ENCODE results near the gene VEZF1.
A peak's percentile ranks its signal among the peaks of the same experiment; 100 is the strongest.

The VEZF1 gene

DNA sequence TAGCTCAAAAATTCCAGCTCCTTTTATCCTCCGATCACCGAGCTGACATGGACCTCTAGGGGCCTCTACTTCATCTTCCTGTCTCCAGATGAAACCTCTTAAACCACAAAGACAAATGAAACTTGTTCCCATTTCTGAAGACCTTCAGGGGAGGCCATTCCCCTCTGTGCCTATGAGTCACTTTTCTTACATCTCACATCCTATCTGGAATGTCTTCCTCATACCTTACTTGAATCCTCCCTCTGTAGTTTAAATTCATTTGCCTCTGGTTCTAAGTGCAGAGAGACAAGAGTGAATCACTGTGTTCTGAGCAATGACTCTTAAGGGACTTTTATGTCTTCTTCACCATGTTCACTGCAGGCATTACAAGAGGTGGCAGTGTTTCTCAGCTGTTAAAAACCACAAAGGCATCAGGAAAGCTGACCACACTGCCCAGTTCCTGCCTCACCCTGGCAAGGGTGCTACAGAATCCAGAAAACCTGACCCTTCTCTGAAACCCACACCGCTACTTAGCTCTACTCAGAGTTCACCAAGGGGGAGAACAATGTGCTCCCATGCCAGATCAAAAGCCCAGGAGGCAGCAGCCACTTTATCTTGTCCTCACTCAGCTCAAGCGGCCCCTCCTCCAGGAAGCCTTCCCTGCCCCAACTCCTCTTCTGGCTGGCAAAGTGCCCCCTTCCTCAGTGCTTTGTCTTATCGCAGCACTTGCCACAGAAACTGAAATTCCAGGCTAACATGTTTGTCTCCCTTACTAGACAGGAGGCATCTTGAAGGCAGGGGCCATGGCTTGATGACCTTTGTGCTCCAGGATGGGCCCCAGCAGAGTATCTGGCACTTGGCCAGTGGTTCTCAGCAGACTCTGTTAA is 39.3 kb downstream of the VEZF1 start:
- DNase-seq = peak; percentile 40

DNA sequence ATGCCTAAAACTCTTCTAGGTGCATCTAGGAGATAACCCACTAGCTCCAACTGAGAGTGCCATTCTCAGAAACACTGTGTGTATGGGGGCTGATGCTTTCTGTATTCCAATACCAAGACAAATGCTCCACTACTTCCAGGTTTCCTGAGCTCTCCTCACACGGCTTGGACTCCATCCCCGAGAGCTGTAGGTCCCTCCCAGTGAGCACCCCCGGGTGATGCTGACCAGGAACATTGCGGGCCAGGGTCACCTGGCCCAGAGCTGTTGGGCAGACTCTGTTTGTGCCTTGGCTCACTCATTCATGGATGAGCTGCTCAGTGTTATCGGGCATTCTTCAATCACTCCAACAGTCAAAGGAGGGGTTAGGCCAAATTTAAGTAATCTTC is 39.9 kb downstream of the VEZF1 start:
- DNase-seq = no peak

DNA sequence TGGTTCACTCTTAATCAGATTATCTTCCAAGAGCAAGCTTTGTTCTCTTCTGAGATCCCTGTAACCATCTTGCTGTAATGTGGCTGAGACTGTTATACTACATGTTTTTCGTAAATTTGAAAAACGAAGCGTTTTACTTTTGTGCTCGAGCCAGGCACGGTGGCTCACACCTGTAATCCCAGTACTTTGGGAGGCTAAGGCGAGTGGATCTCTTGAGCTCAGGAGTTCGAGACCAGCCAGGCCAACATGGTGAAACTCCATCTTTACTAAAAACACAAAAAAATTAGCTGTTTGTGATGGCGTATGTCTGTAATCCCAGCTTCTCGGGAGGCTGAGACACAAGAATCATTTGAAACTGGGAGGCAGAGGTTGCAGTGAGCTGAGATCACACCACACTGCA is 40.7 kb downstream of the VEZF1 start:
- DNase-seq = no peak

DNA sequence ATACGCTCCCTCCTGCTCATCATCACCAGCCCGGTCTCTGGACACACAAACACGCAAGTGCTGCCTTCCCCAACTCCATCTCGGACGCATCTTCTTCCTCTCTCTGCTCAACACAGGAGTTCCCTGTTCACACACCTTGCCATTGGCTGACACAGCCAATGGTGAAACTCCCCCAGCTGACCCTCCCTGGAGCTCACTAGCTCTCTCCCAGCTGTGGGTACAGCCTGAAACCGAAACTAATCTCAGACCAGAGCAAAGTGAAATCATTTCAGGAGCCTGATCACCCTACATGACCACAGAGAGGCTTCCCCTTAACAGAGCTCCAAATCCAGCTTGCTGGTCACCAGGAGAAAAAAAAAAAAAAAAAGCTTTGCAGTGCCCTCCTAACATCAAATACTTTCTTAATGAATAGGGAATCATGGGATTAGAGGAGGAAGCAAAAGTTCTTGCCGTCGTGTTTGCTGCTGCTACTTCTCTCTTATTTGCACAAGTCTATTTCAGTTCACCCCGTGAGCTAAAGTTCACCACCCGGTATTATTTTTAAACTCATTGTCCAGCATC is 41.2 kb downstream of the VEZF1 start:
- peak; percentile 12 for DNase-seq

GRCh38 chr17:57945996-57946797 is 41.9 kb downstream of the VEZF1 start:
- no peak for DNase-seq

DNA sequence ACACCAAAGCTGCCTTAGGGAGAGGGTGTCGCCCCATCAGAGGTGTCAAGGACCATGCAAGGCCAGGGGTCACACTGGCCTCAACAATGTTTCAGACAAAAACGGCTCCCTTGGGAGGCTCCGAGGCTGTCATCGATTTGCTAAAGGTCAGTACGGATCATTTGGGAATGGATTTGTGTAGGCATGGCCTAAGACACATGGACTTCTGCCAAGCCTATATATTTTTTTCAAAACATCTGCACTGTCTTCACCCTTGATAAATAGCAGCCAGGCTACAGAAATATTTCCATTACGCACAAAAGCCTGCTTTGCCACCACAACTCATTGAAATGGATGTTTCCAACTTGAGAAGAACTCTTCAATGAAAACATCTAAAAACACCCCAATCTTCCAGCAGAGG is 43.1 kb downstream of the VEZF1 start:
- no peak for DNase-seq

- no peak for DNase-seq
Measured at GRCh38 chr17:57943645-57944044, 44.4 kb downstream of the VEZF1 start.

DNA sequence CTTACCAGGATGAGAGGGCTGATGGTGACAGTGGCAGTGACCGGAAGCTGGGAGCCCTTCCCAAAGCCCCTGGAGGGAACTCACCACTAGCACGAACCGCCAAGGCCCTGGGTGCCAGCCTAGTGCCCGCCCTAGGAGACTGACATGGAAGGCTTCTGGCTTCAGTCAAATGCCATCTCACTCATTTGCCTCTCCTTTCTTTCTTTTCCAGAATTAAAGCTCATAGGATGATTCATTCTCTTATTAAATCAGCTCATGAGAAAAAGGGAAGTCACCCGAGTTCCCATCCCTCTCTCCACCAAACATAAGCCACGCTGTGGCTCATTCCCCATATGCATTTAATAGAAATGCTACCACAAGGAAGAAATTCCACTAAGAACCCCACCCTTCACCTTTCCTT is 44.9 kb downstream of the VEZF1 start:
- DNase-seq = no peak

DNA sequence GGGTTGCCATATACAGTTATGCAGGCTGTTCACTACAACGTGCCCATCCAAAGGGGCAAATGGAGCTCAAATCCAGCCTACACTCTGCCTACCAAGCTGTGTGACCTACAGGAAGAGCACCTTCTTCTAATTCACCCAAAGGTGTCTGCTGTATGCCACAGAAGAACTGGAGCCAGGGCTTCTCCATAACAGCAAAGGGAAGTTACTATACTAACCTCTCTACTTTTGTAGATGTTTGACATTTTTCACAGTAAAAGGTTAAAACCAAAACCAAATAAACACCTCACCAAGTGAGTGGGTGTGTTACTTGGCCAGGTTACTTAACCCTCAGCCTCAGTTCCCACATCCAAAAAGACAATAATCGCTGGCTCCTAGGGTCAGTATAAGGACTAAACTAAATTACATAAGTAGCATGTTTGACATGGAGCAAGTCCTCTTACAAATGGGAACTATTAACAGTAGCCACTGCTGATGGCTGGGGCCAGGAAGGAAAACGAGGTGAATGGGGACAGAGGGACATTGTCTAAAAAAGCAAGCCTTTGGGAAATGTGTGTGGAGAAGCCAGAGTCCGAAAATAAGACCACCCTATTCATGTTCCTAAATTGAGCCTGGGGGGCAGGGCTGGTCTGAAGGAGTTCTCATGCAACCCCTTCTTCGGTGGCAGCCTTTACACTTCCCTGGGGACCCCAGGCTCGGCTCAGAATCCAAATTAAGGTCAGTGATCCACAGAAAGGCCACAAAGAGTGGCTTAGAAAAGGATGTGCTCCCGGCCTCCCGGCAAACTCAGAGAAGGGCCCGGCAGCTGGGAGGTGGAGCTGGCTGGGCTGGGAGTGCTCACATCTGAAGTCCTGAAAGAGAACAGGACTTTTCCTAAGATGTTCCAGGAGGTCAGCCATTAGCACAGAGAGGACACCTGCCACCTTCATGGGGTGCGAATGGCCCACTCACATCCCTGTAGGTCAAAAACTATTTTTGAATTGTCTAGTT is 46.4 kb downstream of the VEZF1 start:
- no peak for DNase-seq

GRCh38 chr17:57940653-57941329 is 47.3 kb downstream of the VEZF1 start:
- DNase-seq = no peak

- no peak for DNase-seq
Measured at GRCh38 chr17:57940231-57940630, 47.8 kb downstream of the VEZF1 start.

DNA sequence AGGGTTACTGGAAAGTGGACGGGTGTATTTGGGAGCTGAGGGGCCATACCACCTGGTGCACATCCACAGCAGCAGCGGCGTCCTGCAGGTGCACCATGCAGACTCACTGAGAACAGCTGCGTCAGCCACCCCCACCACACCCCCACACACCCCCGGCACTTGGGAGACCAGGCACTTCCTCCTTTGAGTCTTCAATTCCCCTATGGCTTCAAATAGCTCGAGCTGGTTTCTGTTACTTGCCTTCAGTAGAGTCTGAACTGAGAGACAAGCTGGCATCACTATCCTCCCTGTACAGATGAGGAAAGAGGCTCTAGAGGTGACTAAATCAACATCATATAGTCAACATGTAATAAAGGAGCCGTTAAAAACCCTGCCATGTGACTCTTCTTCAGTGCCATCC is 48.3 kb downstream of the VEZF1 start:
- DNase-seq = peak; percentile 57

DNA sequence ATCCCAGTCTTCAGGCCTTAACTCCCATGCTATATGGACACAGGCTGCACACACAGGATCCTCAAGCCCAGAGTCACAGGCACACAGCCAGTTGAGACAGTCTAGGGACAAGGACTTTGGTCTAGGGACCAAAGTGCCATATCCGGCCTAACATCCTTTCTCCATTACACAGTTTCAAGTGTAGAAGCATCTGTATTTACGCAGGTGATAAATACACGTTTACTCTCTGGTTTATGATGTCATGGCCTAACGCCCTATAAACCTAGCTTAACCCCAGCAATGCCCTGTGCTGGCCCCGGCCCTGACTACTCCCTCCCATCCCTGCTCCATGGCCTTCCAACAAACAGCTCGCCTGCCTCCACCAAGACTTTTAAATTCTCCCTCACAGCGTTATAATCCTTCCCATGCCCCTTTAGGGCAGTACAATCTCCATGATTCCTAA is 50.0 kb downstream of the VEZF1 start:
- no peak for DNase-seq

DNA sequence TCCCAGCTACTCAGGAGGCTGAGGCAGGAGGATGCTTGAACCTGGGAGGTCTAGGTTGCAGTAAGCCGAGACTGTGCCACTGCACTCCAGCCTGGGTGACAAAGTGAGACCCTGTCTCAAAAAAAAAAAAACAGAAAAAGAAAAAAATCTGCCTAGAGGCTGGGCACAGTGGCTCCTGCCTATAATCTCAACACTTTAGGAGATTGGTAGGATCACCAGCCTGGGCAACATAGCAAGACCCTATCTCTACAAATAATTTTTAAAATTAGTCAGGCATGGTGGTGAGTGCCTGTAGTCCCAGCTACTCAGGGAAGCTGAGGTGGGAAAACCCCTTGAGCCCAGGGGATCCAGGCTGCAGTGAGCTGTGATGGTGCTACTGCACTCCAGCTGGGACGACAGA is 50.6 kb downstream of the VEZF1 start:
- no peak for DNase-seq

DNA sequence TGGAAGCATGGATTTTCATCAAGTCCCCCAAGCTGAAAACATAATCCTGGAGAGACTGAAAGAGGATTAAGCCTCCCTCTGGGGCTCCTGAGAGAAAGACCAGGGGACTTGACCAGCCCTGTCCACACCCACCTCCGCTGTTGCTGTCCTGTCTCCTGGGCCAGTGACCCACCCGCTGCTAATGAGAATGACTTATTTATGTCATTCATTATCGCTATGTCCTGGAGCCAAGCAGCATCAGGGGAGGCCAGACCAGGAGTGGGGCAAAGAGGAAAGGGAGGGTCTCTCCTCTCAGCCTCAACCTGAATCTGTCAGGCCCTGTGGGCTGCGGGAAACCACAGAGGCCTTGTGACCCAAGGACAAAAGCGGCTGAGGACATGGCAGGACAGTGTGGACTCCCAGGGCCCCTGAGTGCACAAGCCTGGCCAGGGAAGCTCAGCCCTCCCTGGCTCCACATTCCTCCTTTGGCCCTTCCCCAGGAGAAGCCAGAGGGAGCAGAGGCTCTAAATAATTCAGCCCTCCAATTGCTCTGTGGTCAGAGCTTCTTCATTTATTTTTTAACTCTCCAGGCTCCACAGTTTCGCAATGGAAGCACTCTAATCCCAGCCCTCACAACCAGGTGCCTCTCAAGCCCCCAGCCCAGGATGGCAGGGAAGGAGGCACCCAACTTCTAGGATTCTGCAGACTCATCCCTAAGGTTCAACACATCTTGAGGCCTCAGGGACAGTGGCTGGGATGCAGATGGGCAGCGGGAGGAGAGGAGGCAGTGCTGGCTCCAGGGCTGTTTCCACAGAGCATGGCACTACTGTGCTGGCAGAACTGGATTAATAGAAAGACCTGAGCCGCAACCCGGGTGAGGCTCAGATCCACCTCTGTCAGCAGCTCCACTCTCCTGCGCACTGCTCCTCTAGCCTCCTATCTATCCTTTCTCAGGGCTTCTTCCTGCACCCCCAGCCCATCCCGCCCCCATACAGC is 51.9 kb downstream of the VEZF1 start:
- no peak for DNase-seq

GRCh38 chr17:57931488-57932137 is 56.4 kb downstream of the VEZF1 start:
- DNase-seq = no peak

- DNase-seq = no peak
Measured at GRCh38 chr17:57930239-57930638, 57.8 kb downstream of the VEZF1 start.

- no peak for DNase-seq
Measured at GRCh38 chr17:57929386-57929785, 58.7 kb downstream of the VEZF1 start.

DNA sequence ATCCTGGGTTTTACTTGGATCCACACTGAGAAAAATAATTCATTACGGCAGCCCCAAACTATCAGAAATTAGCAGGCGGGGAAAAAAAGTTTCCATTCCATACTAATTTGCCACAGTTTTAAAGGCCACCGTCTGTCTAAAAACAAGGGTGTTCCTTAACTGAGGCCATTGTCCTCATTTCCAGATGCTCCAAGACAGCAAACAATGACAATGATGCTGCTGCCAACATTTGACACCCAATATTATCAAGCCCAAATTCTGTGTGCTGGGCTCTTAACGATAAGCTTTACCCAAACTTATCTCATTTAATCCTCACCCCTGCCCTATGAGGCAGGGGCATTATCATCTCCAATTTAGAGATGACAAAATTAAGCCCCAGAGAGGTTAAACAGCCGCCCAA is 59.1 kb downstream of the VEZF1 start:
- no peak for DNase-seq

- DNase-seq = no peak
Measured at GRCh38 chr17:57927048-57927723, 60.9 kb downstream of the VEZF1 start.

Data from GF-D8 (cell line).